A549 (cell line): ENCODE measurements around the gene SSUH2.

Experiments used
- CTCF ChIP-seq: fragments of >200 bp; sonication (Bioruptor Twin); formaldehyde crosslinking; IDR thresholded peaks from 3 replicates; pipeline ENCODE4 v1.5.1; 2016
- HDAC2 ChIP-seq: fragments of 200-600 bp; sonication (generic); IDR thresholded peaks from 2 replicates; pipeline ENCODE4 v1.6.1; 2016
- KDM1A ChIP-seq: fragments of 200-600 bp; sonication (generic); IDR thresholded peaks from 2 replicates; pipeline ENCODE4 v1.6.1; 2016; ENCODE audit warnings: low read depth, mild to moderate bottlenecking
- MAFK ChIP-seq: fragments of 450-650 bp; IDR thresholded peaks from 2 replicates; pipeline ENCODE4 v1.6.1; 2014; ENCODE audit not compliant: partially characterized antibody
- PBX3 ChIP-seq: IDR thresholded peaks from 2 replicates; pipeline ENCODE4 v1.6.1; 2012
- POLR2A ChIP-seq: IDR thresholded peaks from 2 replicates; pipeline ENCODE4 v1.6.1; 2012; ENCODE audit warnings: mild to moderate bottlenecking, low read length
- SREBF2 ChIP-seq: fragments of 450-650 bp; IDR thresholded peaks from 2 replicates; pipeline ENCODE4 v1.6.1; 2014; ENCODE audit warnings: mild to moderate bottlenecking, moderate library complexity
- ZC3H11A ChIP-seq: fragments of 450-650 bp; IDR thresholded peaks from 2 replicates; pipeline ENCODE4 v1.6.1; 2014; ENCODE audit warnings: antibody characterized with exemption, mild to moderate bottlenecking
- ZNF302 ChIP-seq: fragments of 250-450 bp; sonication (Bioruptor Pico); IDR thresholded peaks from 2 replicates; pipeline ENCODE4 v1.9.0; 2021; ENCODE audit warnings: inconsistent platforms, mild to moderate bottlenecking, moderate library complexity
- TF ChIP-seq, protein P1 (sequence below): fragments of 450-650 bp; IDR thresholded peaks from 2 replicates; pipeline ENCODE4 v1.6.1; 2014; ENCODE audit warnings: antibody characterized with exemption
- TF ChIP-seq, protein P2 (sequence below): IDR thresholded peaks from 2 replicates; pipeline ENCODE4 v1.6.1; 2012

GRCh38 chr3:8574670-8575322 is 69.8 kb downstream of the SSUH2 start:
- TF ChIP-seq, protein P1, sequence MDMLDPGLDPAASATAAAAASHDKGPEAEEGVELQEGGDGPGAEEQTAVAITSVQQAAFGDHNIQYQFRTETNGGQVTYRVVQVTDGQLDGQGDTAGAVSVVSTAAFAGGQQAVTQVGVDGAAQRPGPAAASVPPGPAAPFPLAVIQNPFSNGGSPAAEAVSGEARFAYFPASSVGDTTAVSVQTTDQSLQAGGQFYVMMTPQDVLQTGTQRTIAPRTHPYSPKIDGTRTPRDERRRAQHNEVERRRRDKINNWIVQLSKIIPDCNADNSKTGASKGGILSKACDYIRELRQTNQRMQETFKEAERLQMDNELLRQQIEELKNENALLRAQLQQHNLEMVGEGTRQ, result no peak
- TF ChIP-seq CTCF (no peak), POLR2A (no peak), SREBF2 (no peak), KDM1A (no peak), PBX3 (no peak), HDAC2 (no peak), MAFK (no peak), ZC3H11A (no peak), ZNF302 (CRISPR knock-in tag) (no peak)
- TF ChIP-seq, protein P2, sequence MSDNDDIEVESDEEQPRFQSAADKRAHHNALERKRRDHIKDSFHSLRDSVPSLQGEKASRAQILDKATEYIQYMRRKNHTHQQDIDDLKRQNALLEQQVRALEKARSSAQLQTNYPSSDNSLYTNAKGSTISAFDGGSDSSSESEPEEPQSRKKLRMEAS, result no peak
